ENCODE results near the gene PTPN1. TPM values are rescaled to one million over a fixed set of nuclear protein-coding genes. Genes with fewer than 3 reads are reported as not detected.
"Not testable (repeated sequence)": the region's sequence is repeated elsewhere in the genome, so short reads cannot be mapped to it uniquely, and the experiment has no call there.

The PTPN1 gene
- polyA plus RNA-seq, 1 experiment: 16.2 TPM

DNA sequence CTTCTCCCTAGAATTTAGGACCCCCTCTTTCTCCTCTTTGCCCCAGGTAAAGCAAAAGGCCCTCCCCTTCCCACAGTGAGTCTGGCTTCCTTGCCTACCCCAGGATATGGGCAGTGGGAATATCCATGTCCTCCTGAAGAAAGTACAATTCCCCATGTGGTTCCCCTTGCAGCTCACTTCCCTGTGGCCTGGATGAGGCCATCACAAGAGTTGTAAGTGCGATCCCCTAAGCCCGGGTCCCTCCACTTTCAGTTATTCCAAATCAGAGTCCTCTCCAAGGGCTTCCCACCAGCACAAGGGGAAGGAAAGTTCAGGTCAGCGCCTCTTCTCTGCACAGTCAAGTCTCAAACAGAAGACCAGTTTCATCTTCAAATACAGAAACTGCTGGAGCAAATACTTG, 10.2 kb upstream of the PTPN1 start:
- H3K4me3 ChIP-seq (ENCODE audit: low read depth, low read length): no peak overlapping the region
- CTCF ChIA-PET: interaction anchor here (0.9 kb wide), 1 partner anchor 11 kb away, joined by 4 read pairs; no protein-coding TSS in a partner anchor
- POLR2A ChIA-PET: no interaction called here
- no peaks in the 10 kb centered on the region for H3K36me3 ChIP-seq (ENCODE audit: control insufficient read depth, insufficient read depth, low read length)
- no peaks in the 10 kb centered on the region for H3K27me3 ChIP-seq (ENCODE audit: control insufficient read depth, insufficient read depth, low read length)
- TF ChIP-seq, protein P1, sequence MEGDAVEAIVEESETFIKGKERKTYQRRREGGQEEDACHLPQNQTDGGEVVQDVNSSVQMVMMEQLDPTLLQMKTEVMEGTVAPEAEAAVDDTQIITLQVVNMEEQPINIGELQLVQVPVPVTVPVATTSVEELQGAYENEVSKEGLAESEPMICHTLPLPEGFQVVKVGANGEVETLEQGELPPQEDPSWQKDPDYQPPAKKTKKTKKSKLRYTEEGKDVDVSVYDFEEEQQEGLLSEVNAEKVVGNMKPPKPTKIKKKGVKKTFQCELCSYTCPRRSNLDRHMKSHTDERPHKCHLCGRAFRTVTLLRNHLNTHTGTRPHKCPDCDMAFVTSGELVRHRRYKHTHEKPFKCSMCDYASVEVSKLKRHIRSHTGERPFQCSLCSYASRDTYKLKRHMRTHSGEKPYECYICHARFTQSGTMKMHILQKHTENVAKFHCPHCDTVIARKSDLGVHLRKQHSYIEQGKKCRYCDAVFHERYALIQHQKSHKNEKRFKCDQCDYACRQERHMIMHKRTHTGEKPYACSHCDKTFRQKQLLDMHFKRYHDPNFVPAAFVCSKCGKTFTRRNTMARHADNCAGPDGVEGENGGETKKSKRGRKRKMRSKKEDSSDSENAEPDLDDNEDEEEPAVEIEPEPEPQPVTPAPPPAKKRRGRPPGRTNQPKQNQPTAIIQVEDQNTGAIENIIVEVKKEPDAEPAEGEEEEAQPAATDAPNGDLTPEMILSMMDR (IDR thresholded peaks at IDR 0.05; ENCODE audit: insufficient read depth, low read depth, low read length): no peak
- no peak for DNase-seq (ENCODE audit: low read depth)

DNA sequence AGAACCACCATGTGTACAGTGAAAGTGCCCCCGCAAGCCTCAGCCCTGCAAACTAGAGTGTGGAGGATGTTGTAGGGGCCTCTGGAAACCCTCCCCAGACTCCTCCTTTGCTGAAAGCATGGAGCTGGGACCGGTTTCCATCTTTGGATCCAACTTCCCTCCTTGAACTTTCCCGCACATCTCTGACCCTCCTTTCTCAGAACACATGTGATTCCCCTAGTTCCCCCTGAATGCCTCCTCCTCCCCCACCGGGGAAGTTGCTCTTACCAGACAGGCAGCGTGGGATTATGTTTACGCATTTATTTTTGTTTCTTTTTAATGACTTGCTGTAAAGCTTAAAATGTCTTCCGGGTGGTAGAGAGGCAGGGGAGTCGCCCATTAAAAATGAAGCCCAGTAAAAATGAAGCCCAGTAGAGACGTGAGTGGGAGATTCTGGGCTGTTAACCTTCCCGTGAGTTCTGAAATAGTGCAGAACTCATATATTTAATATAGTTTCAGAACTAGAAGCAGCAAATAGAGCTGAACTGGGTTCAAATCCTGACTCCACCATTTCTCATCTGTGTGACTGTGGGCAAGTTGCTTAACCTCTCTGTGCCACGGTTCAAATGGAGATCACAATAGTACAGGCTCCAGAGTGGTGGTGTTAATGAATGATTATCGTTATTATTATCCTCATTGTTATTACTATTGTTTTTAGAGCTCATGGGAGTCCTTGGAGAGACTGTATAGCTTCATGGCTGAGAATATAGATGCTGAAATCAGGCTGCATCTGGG, 8.0 kb upstream of the PTPN1 start:
- H3K4me3 ChIP-seq (ENCODE audit: low read depth, low read length): no peak overlapping the region
- no peaks in the 10 kb centered on the region for H3K36me3 ChIP-seq (ENCODE audit: control insufficient read depth, insufficient read depth, low read length)
- no peaks in the 10 kb centered on the region for H3K27me3 ChIP-seq (ENCODE audit: control insufficient read depth, insufficient read depth, low read length)
- ChIA-PET CTCF (interaction anchor here (1.0 to 1.7 kb wide), 10 partner anchors 10 to 316 kb away, joined by 3 to 6 read pairs (median 4); no protein-coding TSS in a partner anchor), POLR2A (interaction anchor here (0.5 kb wide), 1 partner anchor 57 kb away, joined by 5 read pairs; no protein-coding TSS in a partner anchor)
- TF ChIP-seq, protein P1 (IDR thresholded peaks at IDR 0.05; ENCODE audit: insufficient read depth, low read depth, low read length): no peak
- DNase-seq (ENCODE audit: low read depth): no peak

DNA sequence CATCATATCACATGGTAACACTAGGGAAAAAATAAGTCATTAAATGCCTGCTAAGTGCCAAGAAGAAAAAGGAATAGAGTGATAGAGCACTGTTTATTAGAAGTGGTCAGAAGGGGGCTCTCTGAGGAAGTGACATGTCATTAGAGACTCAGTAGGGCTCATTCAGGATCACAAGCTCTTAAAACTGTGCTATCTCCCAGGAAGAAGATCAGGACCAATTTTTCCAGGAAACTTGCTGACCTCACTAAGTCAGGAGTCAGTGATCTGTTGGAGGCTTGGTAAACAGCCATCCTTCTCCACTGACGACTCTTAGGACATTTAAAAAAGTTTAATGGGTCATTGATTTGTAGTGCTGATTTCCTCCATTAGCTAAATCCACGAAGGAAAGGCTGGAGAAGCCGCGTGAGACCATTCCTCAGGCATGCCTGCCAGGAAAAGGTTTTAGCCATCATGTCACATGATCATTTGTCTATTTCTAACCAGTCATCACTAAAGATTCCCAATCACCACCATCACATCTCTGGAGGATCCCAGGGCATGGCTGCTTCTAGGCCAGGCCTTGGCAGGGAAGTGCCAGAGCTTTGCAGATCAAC, 5.9 kb upstream of the PTPN1 start:
- CTCF ChIA-PET: interaction anchor here (1.5 to 2.8 kb wide), 3 partner anchors 24 to 72 kb away, joined by 3 to 19 read pairs (median 4); no protein-coding TSS in a partner anchor
- Histone ChIP-seq H3K4me3 (ENCODE audit: low read depth, low read length) (no peak overlapping the region), H3K27me3 (ENCODE audit: control insufficient read depth, insufficient read depth, low read length) (no peaks in the 10 kb centered on the region), H3K36me3 (ENCODE audit: control insufficient read depth, insufficient read depth, low read length) (no peaks in the 10 kb centered on the region)
- no peak for DNase-seq (ENCODE audit: low read depth)
- POLR2A ChIA-PET: no interaction called here
- TF ChIP-seq, protein P1 (IDR thresholded peaks at IDR 0.05; ENCODE audit: insufficient read depth, low read depth, low read length): no peak

- H3K36me3 ChIP-seq (ENCODE audit: control insufficient read depth, insufficient read depth, low read length): no peaks in the 10 kb centered on the region
- TF ChIP-seq, protein P1 (IDR thresholded peaks at IDR 0.05; ENCODE audit: insufficient read depth, low read depth, low read length): no peak
- DNase-seq (ENCODE audit: low read depth): no peak
- H3K4me3 ChIP-seq (ENCODE audit: low read depth, low read length): no peak overlapping the region
- ChIA-PET CTCF (interaction anchor here (1.6 to 2.8 kb wide), 2 partner anchors 25 to 70 kb away, joined by 4 to 19 read pairs; no protein-coding TSS in a partner anchor), POLR2A (no interaction called here)
- no peaks in the 10 kb centered on the region for H3K27me3 ChIP-seq (ENCODE audit: control insufficient read depth, insufficient read depth, low read length)
These were observed 4.0 kb upstream of the PTPN1 start for GRCh38 chr20:50506270-50506579.

GRCh38 chr20:50507745-50508144, 2.4 kb upstream of the PTPN1 start:
- POLR2A ChIA-PET; H3K4me3 ChIP-seq (ENCODE audit: low read depth, low read length); DNase-seq (ENCODE audit: low read depth); H3K36me3 ChIP-seq (ENCODE audit: control insufficient read depth, insufficient read depth, low read length); H3K27me3 ChIP-seq (ENCODE audit: control insufficient read depth, insufficient read depth, low read length): not testable (repeated sequence)
- CTCF ChIA-PET: interaction anchor here (1.7 kb wide), 1 partner anchor 43 kb away, joined by 6 read pairs; no protein-coding TSS in a partner anchor
